ENCODE results near the gene EMILIN3. TPM values are rescaled to one million over a fixed set of nuclear protein-coding genes. Genes with fewer than 3 reads are reported as not detected.

EMILIN3 gene
- total RNA-seq, 1 donor from 2014 or later: not detected

DNA sequence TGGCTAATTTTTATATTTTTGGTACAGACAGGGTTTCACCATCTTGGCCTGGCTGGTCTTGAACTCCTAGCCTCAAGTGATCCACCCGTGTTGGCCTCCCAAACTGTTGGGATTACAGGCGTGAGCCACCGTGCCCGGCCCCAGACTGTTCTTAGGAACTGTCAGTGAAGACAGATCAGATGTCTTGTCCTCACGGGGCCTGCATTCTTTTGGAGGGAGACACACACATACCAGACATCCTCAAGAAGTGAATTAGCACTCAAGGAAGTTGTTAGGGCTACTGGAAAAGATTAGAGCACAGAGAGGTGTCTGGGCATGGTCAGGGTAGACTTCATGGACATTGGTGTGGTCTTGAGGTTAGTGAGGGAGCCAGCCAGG lies 36.3 kb downstream of the EMILIN3 start:
- no peak for TF ChIP-seq CTCF (IDR thresholded peaks at IDR 0.05)
- POLR2A ChIA-PET: interaction anchor here (0.7 to 1.5 kb wide), 3 partner anchors 21 to 175 kb away, joined by 3 to 6 read pairs (median 3); no protein-coding TSS in a partner anchor
- intact Hi-C loops (cut with micrococcal nuclease): no loop called here

GRCh38 chr20:41329435-41330342 lies 36.9 kb downstream of the EMILIN3 start:
- POLR2A ChIA-PET: interaction anchor here (0.7 to 1.5 kb wide), 8 partner anchors 12 to 192 kb away, joined by 3 to 6 read pairs (median 3); partner anchors contain the start of genes PLCG1 and ZHX3
- CTCF ChIA-PET: interaction anchor here (1.0 to 2.2 kb wide), 4 partner anchors 10 to 194 kb away, joined by 4 to 16 read pairs (median 6); partner anchors contain the start of gene LPIN3

More for the DNA sequence above, 36.3 kb downstream of the EMILIN3 start:
- H3K27me3 Mint-ChIP-seq: no peaks in the 10 kb centered on the region
- H3K27ac Mint-ChIP-seq: no peak overlapping the region
- no peak for DNase-seq
- no peak for ATAC-seq (ENCODE audit: low read depth)
- H3K4me1 Mint-ChIP-seq: peaks cover 12% of the 10 kb centered on the region
- CTCF ChIA-PET: interaction anchor here (0.7 to 2.2 kb wide), 4 partner anchors 9 to 157 kb away, joined by 3 to 16 read pairs (median 6); partner anchors contain the start of gene LPIN3
- no peak overlapping the region for H3K4me3 Mint-ChIP-seq
- no peaks in the 10 kb centered on the region for H3K9me3 Mint-ChIP-seq
- H3K36me3 Mint-ChIP-seq (ENCODE audit: low read depth): no peaks in the 10 kb centered on the region

DNA sequence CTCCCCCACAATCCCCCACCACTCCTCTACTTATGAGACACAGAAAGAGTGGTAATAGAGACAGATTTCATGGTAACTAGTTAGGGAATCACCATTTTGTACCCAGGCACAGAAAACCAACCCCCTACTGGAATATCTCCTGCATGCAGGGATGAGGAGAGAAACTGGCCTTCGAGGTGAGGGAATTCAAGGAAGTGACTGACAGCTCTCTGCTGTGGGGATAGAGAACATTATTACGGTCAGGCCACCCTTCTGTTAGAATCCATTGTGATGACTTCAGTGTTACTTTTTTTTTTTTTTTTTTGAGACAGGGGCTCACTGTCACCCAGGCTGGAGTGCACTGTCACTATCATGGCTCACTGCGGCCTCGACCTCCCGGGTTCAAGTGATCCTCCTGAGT lies 39.4 kb downstream of the EMILIN3 start:
- no peaks in the 10 kb centered on the region for H3K36me3 Mint-ChIP-seq (ENCODE audit: low read depth)
- TF ChIP-seq CTCF (IDR thresholded peaks at IDR 0.05): no peak
- H3K27me3 Mint-ChIP-seq: no peaks in the 10 kb centered on the region
- ATAC-seq (ENCODE audit: low read depth) (no peak), DNase-seq (no peak)
- no peak overlapping the region for H3K4me3 Mint-ChIP-seq
- intact Hi-C loops (cut with micrococcal nuclease): no loop called here
- H3K27ac Mint-ChIP-seq: no peak overlapping the region
- ChIA-PET CTCF (interaction anchor here (1.1 to 1.7 kb wide), 2 partner anchors 12 to 192 kb away, joined by 3 to 4 read pairs; no protein-coding TSS in a partner anchor), POLR2A (interaction anchor here (0.6 to 1.3 kb wide), 3 partner anchors 10 to 22 kb away, joined by 3 to 4 read pairs (median 3); partner anchors contain the start of gene ZHX3)
- H3K4me1 Mint-ChIP-seq: peaks cover 12% of the 10 kb centered on the region
- no peaks in the 10 kb centered on the region for H3K9me3 Mint-ChIP-seq

More at GRCh38 chr20:41329435-41330342, 36.9 kb downstream of the EMILIN3 start:
- intact Hi-C loops (cut with micrococcal nuclease): loop anchor here (1.0 kb wide), 1 partner anchor 12 kb away; the partner anchor contains the start of gene ZHX3
- H3K27me3 Mint-ChIP-seq: no peaks in the 10 kb centered on the region
- ATAC-seq (ENCODE audit: low read depth): peak; percentile 100
- no peak for TF ChIP-seq CTCF (IDR thresholded peaks at IDR 0.05)
- H3K9me3 Mint-ChIP-seq: no peaks in the 10 kb centered on the region
- peak overlapping the region; percentile 59 for H3K27ac Mint-ChIP-seq
- peak overlapping the region; percentile 6 for H3K4me3 Mint-ChIP-seq
- peaks cover 12% of the 10 kb centered on the region for H3K4me1 Mint-ChIP-seq
- DNase-seq: peak; percentile 33
- H3K36me3 Mint-ChIP-seq (ENCODE audit: low read depth): no peaks in the 10 kb centered on the region

- intact Hi-C loops (cut with micrococcal nuclease): no loop called here
- ATAC-seq (ENCODE audit: low read depth) (no peak), DNase-seq (no peak)
- peaks cover 3% of the 10 kb centered on the region for H3K36me3 Mint-ChIP-seq (ENCODE audit: low read depth)
- no peaks in the 10 kb centered on the region for H3K27me3 Mint-ChIP-seq
- CTCF ChIA-PET: no interaction called here
- peaks cover 18% of the 10 kb centered on the region for H3K4me1 Mint-ChIP-seq
- POLR2A ChIA-PET: no interaction called here
- no peak overlapping the region for H3K27ac Mint-ChIP-seq
- no peak overlapping the region for H3K4me3 Mint-ChIP-seq
- H3K9me3 Mint-ChIP-seq: no peaks in the 10 kb centered on the region
- no peak for TF ChIP-seq CTCF (IDR thresholded peaks at IDR 0.05)
Observed at GRCh38 chr20:41320976-41321375, 45.6 kb downstream of the EMILIN3 start.

- peaks cover 3% of the 10 kb centered on the region for H3K36me3 Mint-ChIP-seq (ENCODE audit: low read depth)
- no peak overlapping the region for H3K27ac Mint-ChIP-seq
- TF ChIP-seq CTCF (IDR thresholded peaks at IDR 0.05): no peak
- H3K27me3 Mint-ChIP-seq: no peaks in the 10 kb centered on the region
- ATAC-seq (ENCODE audit: low read depth) (no peak), DNase-seq (no peak)
- H3K4me3 Mint-ChIP-seq: no peak overlapping the region
- ChIA-PET CTCF (no interaction called here), POLR2A (no interaction called here)
- H3K9me3 Mint-ChIP-seq: no peaks in the 10 kb centered on the region
- H3K4me1 Mint-ChIP-seq: peaks cover 20% of the 10 kb centered on the region
- intact Hi-C loops (cut with micrococcal nuclease): no loop called here
Observed at GRCh38 chr20:41320441-41320840, 46.2 kb downstream of the EMILIN3 start.
